ENCODE data around the gene SLC35C1. TPM values are rescaled to one million over a fixed set of nuclear protein-coding genes. Genes with fewer than 3 reads are reported as not detected.

Gene SLC35C1
- total and polyA plus RNA-seq, 2 of the 8 experiments (the other 6 are each of a cell fraction or from before 2014, with no cell fraction given): 4.6 to 10.6 TPM

- H3K18ac ChIP-seq (ENCODE audit: extremely low read depth, low read length): no peak overlapping the region
- no peaks in the 10 kb centered on the region for H3K79me1 ChIP-seq (ENCODE audit: low read depth, low read length)
- DNase-seq (ENCODE audit: low read depth in 1 of 2, low spot score in 2 of 2): no peak
- H2BK15ac ChIP-seq (ENCODE audit: low read length): no peak overlapping the region
- no peak overlapping the region for H3K27ac ChIP-seq (ENCODE audit: low read depth, low read length)
- no peak overlapping the region for H3K14ac ChIP-seq (ENCODE audit: insufficient read length)
- no peaks in the 10 kb centered on the region for H4K20me1 ChIP-seq (replicated peaks in 1 of 2; ENCODE audit: control insufficient read depth in 1 of 2, insufficient read depth in 2 of 2, low read length in 2 of 2)
- no peak overlapping the region for H4K91ac ChIP-seq (replicated peaks; ENCODE audit: insufficient read length, low read length)
- no peak overlapping the region for H3K4me2 ChIP-seq (ENCODE audit: insufficient read depth in 1 of 2, low read depth in 2 of 2, low read length in 2 of 2)
- H4K8ac ChIP-seq (ENCODE audit: extremely low read depth, insufficient read depth, low read length): no peak overlapping the region
- H3K9me3 ChIP-seq (ENCODE audit: insufficient read depth in 2 of 2, low read depth in 1 of 2, low read length in 1 of 2): no peaks in the 10 kb centered on the region
- no peak overlapping the region for H3K56ac ChIP-seq (replicated peaks; ENCODE audit: insufficient read length, low read depth, low read length)
- no peak overlapping the region for H3K23ac ChIP-seq (ENCODE audit: insufficient read length)
- no peak overlapping the region for H3K9ac ChIP-seq (replicated peaks in 1 of 4; ENCODE audit: extremely low read depth in 1 of 4, low read depth in 3 of 4, low read length in 3 of 4)
- H2BK5ac ChIP-seq (ENCODE audit: low read depth, low read length): no peak overlapping the region
- no peaks in the 10 kb centered on the region; the same call in 1 of the 2 replicates for H3K23me2 ChIP-seq (ENCODE audit: low read depth, low read length)
- TF ChIP-seq KDM1A (IDR thresholded peaks at IDR 0.05; ENCODE audit: borderline replicate concordance, low read length): no peak
- no peak for TF ChIP-seq SP4 (IDR thresholded peaks at IDR 0.05; ENCODE audit: low read length)
- TF ChIP-seq HDAC6 (IDR thresholded peaks at IDR 0.05; ENCODE audit: low read depth, low read length): no peak
- TF ChIP-seq SRF (IDR thresholded peaks at IDR 0.05; ENCODE audit: low read depth, low read length): no peak
- no peak for TF ChIP-seq RNF2 (IDR thresholded peaks at IDR 0.05; ENCODE audit: borderline replicate concordance, low read depth, low read length, missing control alignments, poor library complexity, severe bottlenecking)
- TF ChIP-seq CBX8 (IDR thresholded peaks at IDR 0.05; ENCODE audit: borderline replicate concordance, low read depth, low read length): no peak
- no peak for TF ChIP-seq SUZ12 (IDR thresholded peaks at IDR 0.05; ENCODE audit: low read length)
- no peak for TF ChIP-seq RFX5 (IDR thresholded peaks at IDR 0.05; ENCODE audit: borderline replicate concordance, low read depth, low read length)
- no peak for TF ChIP-seq FOSL1 (IDR thresholded peaks at IDR 0.05; ENCODE audit: insufficient read depth, low read depth, low read length)
- no peak overlapping the region for H4K5ac ChIP-seq (ENCODE audit: insufficient read length, low read depth, low read length)
- no peak overlapping the region for H2BK20ac ChIP-seq (ENCODE audit: low read length)
- H2BK120ac ChIP-seq (replicated peaks; ENCODE audit: low read depth, low read length): no peak overlapping the region
- no peaks in the 10 kb centered on the region for H3K4me1 ChIP-seq (replicated peaks in 1 of 4; ENCODE audit: control insufficient read depth in 3 of 4, insufficient read depth in 4 of 4, low read length in 3 of 4)
- no peak overlapping the region for H2AFZ ChIP-seq (ENCODE audit: low read length)
- H3K4me3 ChIP-seq (ENCODE audit: extremely low read depth in 1 of 4, insufficient read depth in 2 of 4, low read depth in 3 of 4, low read length in 4 of 4): no peak overlapping the region
- peak overlapping the region; percentile 50; the same call in 1 of the 2 replicates for H2BK12ac ChIP-seq (ENCODE audit: low read depth, low read length)
- H3K4ac ChIP-seq (replicated peaks; ENCODE audit: insufficient read length, low read depth, low read length): no peak overlapping the region
- WGBS, 2 experiments (ENCODE audit: extremely low coverage in 1 of 2, insufficient coverage in 1 of 2, insufficient read length in 1 of 2, insufficient replicate concordance in 2 of 2, low coverage in 1 of 2, low lambda C conversion rate in 2 of 2, missing lambda C conversion rate in 1 of 2): 89% methylated on average over 6 of the region's 6 CpGs; no CpG with 5 or more reads in 1 of the 2 experiments
- CTCF ChIA-PET (ENCODE audit: partially characterized antibody): interaction anchor here (0.7 kb wide), 1 partner anchor 759 kb away, joined by 3 read pairs; no protein-coding TSS in a partner anchor
- H3K79me2 ChIP-seq (ENCODE audit: control insufficient read depth in 1 of 2, insufficient read depth in 2 of 2, low read length in 2 of 2): no peaks in the 10 kb centered on the region
- H3K36me3 ChIP-seq (ENCODE audit: control insufficient read depth in 2 of 4, insufficient read depth in 4 of 4, low read length in 3 of 4): no peaks in the 10 kb centered on the region
- no peaks in the 10 kb centered on the region; a peak in 2 of 7 replicates for H3K27me3 ChIP-seq (replicated peaks in 1 of 4; ENCODE audit: control insufficient read depth in 3 of 4, extremely low read depth in 1 of 4, insufficient read depth in 3 of 4, low read length in 3 of 4)
- no peak overlapping the region for H2AK5ac ChIP-seq (ENCODE audit: low read depth, low read length)
- FAIRE-seq: no peak
- POLR2A ChIA-PET (ENCODE audit: partially characterized antibody): no interaction called here
Observed at GRCh38 chr11:45839204-45839603, 34.3 kb downstream of the SLC35C1 start.

Measured in H1 (cell line).